Panc1 (cell line): ENCODE data around the gene PEPD. TPM values are rescaled to one million over a fixed set of nuclear protein-coding genes. Genes with fewer than 3 reads are reported as not detected.

Experiments used
- ATAC-seq: fragments of 200-7000 bp; cut with Tn5 transposase; 2 replicates; pipeline ENCODE4 v1.9.1; 2020; ENCODE audit warnings: mild to moderate bottlenecking, moderate library complexity
- BruUV-seq: library from RNA; stranded (reverse); fragments of 400-500 nt; replicated peaks from 2 replicates; lab custom pipeline; 2021; lab: Mats Ljungman, UMichigan
- CTCF ChIA-PET: fragments of 300-600 bp; sonication (Branson Sonifier 250); formaldehyde crosslinking; loops from one replicate; lab custom pipeline; 2022; ENCODE audit warnings: antibody characterized with exemption; lab: Charles Lee
- POLR2A ChIA-PET: fragments of 300-600 bp; sonication (Branson Sonifier 250); formaldehyde crosslinking; loops from one replicate; lab custom pipeline; 2022; ENCODE audit warnings: antibody characterized with exemption; lab: Charles Lee
- DNase-seq: peaks from one replicate; pipeline ENCODE4 v3.0.0-alpha.2; 2010; ENCODE audit warnings: low read depth, low spot score
- H3K27ac ChIP-seq: 2 replicates; pipeline ENCODE4 v1.5.1; 2011; ENCODE audit warnings: mild to moderate bottlenecking, low read length, inconsistent platforms
- H3K27me3 ChIP-seq: fragments of 200-500 bp; sonication (Bioruptor generic); 2 replicates; pipeline ENCODE4 v1.6.0; 2014; ENCODE audit warnings: low read length, inconsistent platforms; ENCODE audit not compliant: control insufficient read depth, insufficient read depth
- H3K36me3 ChIP-seq: fragments of 200-500 bp; sonication (Bioruptor generic); 2 replicates; pipeline ENCODE4 v1.5.1; 2014; ENCODE audit warnings: inconsistent platforms, mild to moderate bottlenecking, low read length, moderate library complexity; ENCODE audit not compliant: control insufficient read depth, insufficient read depth
- H3K4me1 ChIP-seq: 2 replicates; pipeline ENCODE4 v1.5.1; 2011; ENCODE audit warnings: inconsistent platforms, mild to moderate bottlenecking, low read length, moderate library complexity; ENCODE audit not compliant: control insufficient read depth, insufficient read depth
- H3K4me3 ChIP-seq, 2 experiments: 2 replicates each; pipeline ENCODE4 v1.5.1; 2011 to 2012; ENCODE audit warnings: low read depth in 2 of 2, low read length in 2 of 2, mild to moderate bottlenecking in 2 of 2, inconsistent platforms in 1 of 2, moderate library complexity in 1 of 2
- H3K9me3 ChIP-seq: fragments of 200-500 bp; sonication (Bioruptor generic); 2 replicates; pipeline ENCODE4 v1.5.1; 2014; ENCODE audit warnings: low read depth, mild to moderate bottlenecking, inconsistent platforms, low read length, moderate library complexity; ENCODE audit not compliant: control insufficient read depth, insufficient read depth
- CTCF ChIP-seq: fragments of 450-650 bp; IDR thresholded peaks from 2 replicates; pipeline ENCODE4 v1.5.1; 2017; ENCODE audit warnings: mild to moderate bottlenecking
- POLR2AphosphoS5 ChIP-seq: IDR thresholded peaks from 2 replicates; pipeline ENCODE4 v1.6.1; 2012; ENCODE audit warnings: mild to moderate bottlenecking, low read depth, low read length, moderate library complexity
- SIN3A ChIP-seq: IDR thresholded peaks from 2 replicates; pipeline ENCODE4 v1.6.1; 2012; ENCODE audit warnings: low read depth, mild to moderate bottlenecking, low read length, moderate library complexity, borderline replicate concordance; ENCODE audit not compliant: insufficient read depth
- TCF7L2 ChIP-seq: IDR thresholded peaks from 2 replicates; pipeline ENCODE4 v1.6.1; 2011; ENCODE audit warnings: mild to moderate bottlenecking, low read depth, low read length, inconsistent platforms
- in situ Hi-C: cut with HindIII; loops from 2 replicates; pipeline ENCODE4 v1.10.0; 2016; ENCODE audit warnings: low sequenced_read_pairs, low pct_unique_long_range_greater_than_20kb
- intact Hi-C: fragments of 100-400 bp; cut with micrococcal nuclease; formaldehyde crosslinking; loops from one replicate; pipeline ENCODE4 v1.10.0; 2022; ENCODE audit not compliant: unreplicated experiment
- total RNA-seq: library from RNA; stranded (reverse); gene quantifications from one replicate; pipeline ENCODE4 v1.2.1, GENCODE V29; 2021; ENCODE audit not compliant: unreplicated experiment
- TF ChIP-seq, protein P1 (sequence below), 2 experiments: IDR thresholded peaks; 2 replicates each; pipeline ENCODE4 v1.6.1; 2011 to 2012; ENCODE audit warnings: low read depth in 2 of 2, control low read depth in 1 of 2, low read length in 1 of 2, mild to moderate bottlenecking in 1 of 2, moderate library complexity in 1 of 2; ENCODE audit not compliant: insufficient read depth in 1 of 2

PEPD gene
- total RNA-seq, 1 experiment from 2014 or later = 102 TPM

GRCh38 chr19:33550768-33551167 lies 29.2 kb upstream of the PEPD start:
- Histone ChIP-seq H3K27ac (no peak overlapping the region), H3K4me3 (no peak overlapping the region), H3K9me3 (no peaks in the 10 kb centered on the region), H3K4me1 (no peaks in the 10 kb centered on the region), H3K27me3 (no peaks in the 10 kb centered on the region), H3K36me3 (no peaks in the 10 kb centered on the region)
- ATAC-seq (no peak), DNase-seq (no peak)
- no TSS peak for BruUV-seq
- intact Hi-C loops = no loop called here
- ChIA-PET POLR2A (no interaction called here), CTCF (no interaction called here)
- TF ChIP-seq SIN3A (no peak), CTCF (no peak), TCF7L2 (no peak), POLR2AphosphoS5 (no peak)
- TF ChIP-seq, protein P1, sequence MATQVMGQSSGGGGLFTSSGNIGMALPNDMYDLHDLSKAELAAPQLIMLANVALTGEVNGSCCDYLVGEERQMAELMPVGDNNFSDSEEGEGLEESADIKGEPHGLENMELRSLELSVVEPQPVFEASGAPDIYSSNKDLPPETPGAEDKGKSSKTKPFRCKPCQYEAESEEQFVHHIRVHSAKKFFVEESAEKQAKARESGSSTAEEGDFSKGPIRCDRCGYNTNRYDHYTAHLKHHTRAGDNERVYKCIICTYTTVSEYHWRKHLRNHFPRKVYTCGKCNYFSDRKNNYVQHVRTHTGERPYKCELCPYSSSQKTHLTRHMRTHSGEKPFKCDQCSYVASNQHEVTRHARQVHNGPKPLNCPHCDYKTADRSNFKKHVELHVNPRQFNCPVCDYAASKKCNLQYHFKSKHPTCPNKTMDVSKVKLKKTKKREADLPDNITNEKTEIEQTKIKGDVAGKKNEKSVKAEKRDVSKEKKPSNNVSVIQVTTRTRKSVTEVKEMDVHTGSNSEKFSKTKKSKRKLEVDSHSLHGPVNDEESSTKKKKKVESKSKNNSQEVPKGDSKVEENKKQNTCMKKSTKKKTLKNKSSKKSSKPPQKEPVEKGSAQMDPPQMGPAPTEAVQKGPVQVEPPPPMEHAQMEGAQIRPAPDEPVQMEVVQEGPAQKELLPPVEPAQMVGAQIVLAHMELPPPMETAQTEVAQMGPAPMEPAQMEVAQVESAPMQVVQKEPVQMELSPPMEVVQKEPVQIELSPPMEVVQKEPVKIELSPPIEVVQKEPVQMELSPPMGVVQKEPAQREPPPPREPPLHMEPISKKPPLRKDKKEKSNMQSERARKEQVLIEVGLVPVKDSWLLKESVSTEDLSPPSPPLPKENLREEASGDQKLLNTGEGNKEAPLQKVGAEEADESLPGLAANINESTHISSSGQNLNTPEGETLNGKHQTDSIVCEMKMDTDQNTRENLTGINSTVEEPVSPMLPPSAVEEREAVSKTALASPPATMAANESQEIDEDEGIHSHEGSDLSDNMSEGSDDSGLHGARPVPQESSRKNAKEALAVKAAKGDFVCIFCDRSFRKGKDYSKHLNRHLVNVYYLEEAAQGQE (IDR thresholded peaks at IDR 0.05; ENCODE audit: insufficient read depth in 1 of 2, low read depth in 2 of 2, low read length in 1 of 2) = no peak
- in situ Hi-C loops = no loop called here

- TF ChIP-seq, protein P1 (IDR thresholded peaks at IDR 0.05; ENCODE audit: insufficient read depth in 1 of 2, low read depth in 2 of 2, low read length in 1 of 2) = no peak
- TF ChIP-seq SIN3A (no peak), POLR2AphosphoS5 (no peak), CTCF (no peak), TCF7L2 (no peak)
- in situ Hi-C loops = no loop called here
- Histone ChIP-seq H3K9me3 (no peaks in the 10 kb centered on the region), H3K4me1 (no peaks in the 10 kb centered on the region), H3K27me3 (peaks cover 7% of the 10 kb centered on the region), H3K27ac (no peak overlapping the region), H3K36me3 (no peaks in the 10 kb centered on the region), H3K4me3 (no peak overlapping the region)
- CTCF ChIA-PET = no interaction called here
- DNase-seq = no peak
- ATAC-seq = no peak
- POLR2A ChIA-PET = no interaction called here
- intact Hi-C loops = no loop called here
- no TSS peak for BruUV-seq
Observed at GRCh38 chr19:33547676-33548075, 26.1 kb upstream of the PEPD start.
